IPS-18a (cell line): ENCODE measurements around the gene FLT1.

Experiments
- H3K27ac ChIP-seq: one replicate; pipeline ENCODE4 v1.5.1; 2013; ENCODE audit warnings: low read length
- H3K27me3 ChIP-seq: one replicate; pipeline ENCODE4 v1.6.1; 2013; ENCODE audit warnings: mild to moderate bottlenecking, low read length; ENCODE audit not compliant: control insufficient read depth, insufficient read depth
- H3K36me3 ChIP-seq: one replicate; pipeline ENCODE4 v1.6.1; 2013; ENCODE audit warnings: low read depth, low read length; ENCODE audit not compliant: control insufficient read depth
- H3K4me1 ChIP-seq: one replicate; pipeline ENCODE4 v1.6.1; 2013; ENCODE audit warnings: low read depth, low read length; ENCODE audit not compliant: control insufficient read depth
- H3K4me3 ChIP-seq: one replicate; pipeline ENCODE4 v1.5.1; 2013; ENCODE audit warnings: low read length
- H3K9ac ChIP-seq: one replicate; pipeline ENCODE4 v1.6.1; 2013; ENCODE audit warnings: mild to moderate bottlenecking, low read length, moderate library complexity
- H3K9me3 ChIP-seq: one replicate; pipeline ENCODE4 v1.6.1; 2013; ENCODE audit warnings: low read depth, low read length; ENCODE audit not compliant: control insufficient read depth

FLT1 gene

DNA sequence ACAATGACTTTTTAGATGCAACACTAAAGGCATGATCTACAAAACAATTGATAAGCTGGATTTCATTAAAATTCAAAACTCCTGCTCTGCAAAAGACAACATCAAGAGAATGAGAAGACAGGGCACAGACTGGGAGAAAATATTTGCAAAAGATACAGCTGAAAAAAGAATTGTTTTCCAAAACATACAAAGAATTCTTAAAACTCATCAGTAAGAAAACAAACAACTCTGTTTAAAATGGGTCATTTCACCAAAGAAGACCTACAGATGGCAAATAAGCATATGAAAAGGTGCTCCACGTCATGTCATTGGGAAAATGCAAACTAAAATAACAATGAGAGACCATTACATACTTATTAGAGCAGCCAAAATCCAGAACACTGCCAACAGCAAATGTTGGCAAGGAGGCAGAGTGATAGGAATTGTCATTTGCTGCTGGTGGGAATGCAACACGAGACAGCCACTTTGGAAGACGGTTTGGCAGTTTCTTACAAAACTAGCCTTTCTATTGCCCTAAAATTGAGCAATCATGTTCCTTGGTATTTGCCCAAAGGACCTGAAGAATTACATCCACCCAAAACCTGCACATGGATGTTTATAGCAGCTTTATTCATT, 39.2 kb downstream of the FLT1 start:
- Histone ChIP-seq H3K36me3 (peaks cover 48% of the 10 kb centered on the region), H3K4me3 (no peak overlapping the region), H3K27me3 (no peaks in the 10 kb centered on the region), H3K9me3 (no peaks in the 10 kb centered on the region), H3K27ac (peak overlapping the region; percentile 19), H3K9ac (no peak overlapping the region), H3K4me1 (peaks cover 39% of the 10 kb centered on the region)

DNA sequence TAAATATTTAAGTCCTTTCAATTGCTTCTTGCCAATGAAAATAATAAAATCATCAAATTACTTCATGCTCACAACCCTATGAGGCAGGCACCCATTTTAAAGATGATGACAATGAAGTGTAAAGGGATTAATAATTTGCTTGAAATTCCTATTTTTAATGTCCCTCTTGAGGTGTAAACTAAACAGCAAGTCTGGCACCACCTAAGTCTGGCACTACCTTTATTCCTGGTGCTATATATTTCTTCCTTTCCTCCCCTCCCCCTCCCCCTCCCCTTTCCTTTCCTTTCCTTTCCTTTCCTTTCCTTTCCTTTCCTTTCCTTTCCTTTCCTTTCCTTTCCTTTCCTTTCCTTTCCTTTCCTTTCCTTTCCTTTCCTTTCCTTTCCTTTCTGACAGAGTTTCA, 42.2 kb downstream of the FLT1 start:
- Histone ChIP-seq H3K36me3 (peaks cover 48% of the 10 kb centered on the region), H3K9ac (no peak overlapping the region), H3K4me1 (peaks cover 40% of the 10 kb centered on the region), H3K27me3 (no peaks in the 10 kb centered on the region), H3K27ac (no peak overlapping the region), H3K9me3 (peaks cover 16% of the 10 kb centered on the region), H3K4me3 (no peak overlapping the region)

DNA sequence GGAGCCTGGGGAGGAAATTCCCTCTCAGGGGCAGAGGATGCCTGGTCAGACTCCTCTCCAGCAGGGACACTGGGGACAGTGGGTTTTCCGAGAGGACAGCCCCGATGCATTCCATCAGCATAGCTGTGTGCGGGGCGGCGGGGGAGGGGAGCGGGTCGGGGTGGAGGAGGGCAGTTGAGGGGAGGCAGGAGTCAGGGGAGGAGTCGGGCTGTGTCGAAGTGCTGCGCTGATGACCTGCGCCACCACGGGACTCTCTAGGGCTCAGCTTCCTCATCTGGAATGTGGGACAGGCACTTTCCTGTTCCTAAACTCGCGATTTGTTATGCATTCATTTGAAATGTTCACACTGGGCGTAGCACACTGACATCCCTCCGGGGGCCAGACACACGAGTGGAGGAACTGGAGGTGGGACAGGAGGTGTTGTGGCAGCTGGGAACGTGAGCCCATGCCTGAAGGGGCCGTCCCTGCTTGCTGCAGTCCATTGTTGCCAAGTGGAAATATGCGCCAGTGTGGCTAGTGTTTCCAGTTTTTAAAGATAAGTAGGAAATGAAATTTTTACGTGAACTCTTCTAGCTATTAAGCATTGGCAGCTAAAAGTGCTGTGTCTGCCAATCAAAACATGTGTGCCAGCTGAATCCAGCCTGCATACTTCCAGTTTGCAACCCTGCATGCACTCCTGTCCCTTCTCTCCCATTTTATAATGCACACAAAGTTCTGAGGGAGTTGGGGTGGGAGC, 43.3 kb downstream of the FLT1 start:
- H3K4me1 ChIP-seq, result peaks cover 33% of the 10 kb centered on the region
- no peak overlapping the region for H3K9ac ChIP-seq
- peaks cover 46% of the 10 kb centered on the region for H3K36me3 ChIP-seq
- no peak overlapping the region for H3K4me3 ChIP-seq
- no peak overlapping the region for H3K27ac ChIP-seq
- no peaks in the 10 kb centered on the region for H3K27me3 ChIP-seq
- H3K9me3 ChIP-seq, result peaks cover 18% of the 10 kb centered on the region

DNA sequence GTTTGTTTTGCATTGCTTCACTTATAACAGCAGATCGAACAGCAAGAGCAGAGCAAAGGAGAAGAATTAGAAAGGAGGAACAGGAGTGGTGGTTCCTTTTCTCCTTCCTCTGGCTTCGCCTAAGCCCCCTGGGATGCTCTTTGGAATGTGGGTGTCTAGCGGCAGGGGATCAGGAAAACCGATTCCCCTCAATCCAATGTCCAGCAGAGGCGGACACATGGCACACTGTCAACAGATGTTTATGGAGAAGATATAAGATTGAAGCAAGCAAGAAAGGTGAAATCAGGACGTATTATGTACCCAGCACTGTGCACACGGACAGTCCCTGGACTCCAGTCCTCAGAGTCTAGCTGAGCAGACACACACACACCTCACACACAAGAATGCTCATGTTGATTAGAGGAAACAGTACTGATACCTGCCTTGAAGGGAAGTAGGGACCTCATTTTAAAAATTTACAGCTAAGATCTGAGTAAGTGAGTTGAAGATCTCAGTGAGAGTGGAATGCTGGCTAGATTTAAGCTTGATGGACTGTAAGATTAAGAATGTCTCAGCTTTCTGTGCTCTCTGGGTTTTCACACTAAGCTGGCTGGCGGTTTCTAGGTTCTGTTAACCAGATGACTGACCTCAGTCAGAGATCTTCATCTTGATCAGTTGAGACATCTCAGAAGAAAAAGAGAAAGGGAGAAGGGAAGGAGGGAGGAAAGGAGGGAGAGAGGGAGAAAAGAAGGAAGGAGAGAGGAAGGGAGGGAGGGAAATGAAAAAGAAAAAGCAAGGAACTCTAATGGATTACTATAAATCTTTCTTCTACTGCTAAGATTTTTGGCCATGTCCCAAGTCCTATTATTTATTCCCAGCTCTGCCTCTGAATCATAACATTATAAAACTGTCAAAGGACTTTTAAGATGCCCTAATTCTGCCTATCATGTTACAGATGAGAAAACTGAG, 44.8 kb downstream of the FLT1 start:
- H3K36me3 ChIP-seq, result peaks cover 55% of the 10 kb centered on the region
- H3K4me1 ChIP-seq, result peaks cover 24% of the 10 kb centered on the region
- H3K27me3 ChIP-seq, result no peaks in the 10 kb centered on the region
- H3K9me3 ChIP-seq, result peaks cover 24% of the 10 kb centered on the region
- H3K9ac ChIP-seq, result no peak overlapping the region
- H3K4me3 ChIP-seq, result no peak overlapping the region
- peak overlapping the region; percentile 16 for H3K27ac ChIP-seq

DNA sequence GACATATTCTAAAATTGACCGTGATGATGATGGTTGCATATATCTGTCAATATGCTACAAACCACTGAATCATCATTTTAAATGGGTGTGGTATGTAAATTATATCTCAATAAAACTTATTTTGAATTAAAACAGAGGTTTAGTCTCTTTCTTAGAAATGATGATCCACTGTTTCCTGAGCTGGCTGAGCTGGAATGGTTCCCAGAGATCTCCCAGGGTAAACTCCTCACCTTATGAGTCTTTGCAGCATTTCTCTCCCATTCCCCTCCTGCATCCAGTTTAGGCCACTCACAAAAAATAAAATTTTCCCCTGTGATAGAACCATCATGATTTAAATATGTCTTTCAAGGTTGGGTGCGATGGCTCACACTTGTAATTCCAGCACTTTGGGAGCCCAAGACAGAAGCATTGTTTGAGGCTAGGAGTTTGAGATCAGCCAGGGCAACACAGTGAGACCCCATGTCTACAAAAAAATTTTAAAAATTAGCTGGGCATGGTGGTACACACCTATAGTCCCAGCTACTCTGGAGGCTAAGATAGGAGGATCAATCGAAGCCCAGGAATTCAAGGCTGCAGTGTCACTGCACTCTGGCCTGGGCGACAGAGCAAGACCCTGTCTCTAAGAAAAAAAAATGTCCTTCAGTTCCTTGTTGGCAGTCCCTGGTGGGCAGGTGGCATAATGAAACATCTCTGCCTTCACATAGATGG, 46.1 kb downstream of the FLT1 start:
- H3K27ac ChIP-seq, result no peak overlapping the region
- no peaks in the 10 kb centered on the region for H3K27me3 ChIP-seq
- no peak overlapping the region for H3K9ac ChIP-seq
- H3K4me3 ChIP-seq, result no peak overlapping the region
- H3K4me1 ChIP-seq, result peaks cover 19% of the 10 kb centered on the region
- peaks cover 48% of the 10 kb centered on the region for H3K36me3 ChIP-seq
- H3K9me3 ChIP-seq, result peaks cover 24% of the 10 kb centered on the region

DNA sequence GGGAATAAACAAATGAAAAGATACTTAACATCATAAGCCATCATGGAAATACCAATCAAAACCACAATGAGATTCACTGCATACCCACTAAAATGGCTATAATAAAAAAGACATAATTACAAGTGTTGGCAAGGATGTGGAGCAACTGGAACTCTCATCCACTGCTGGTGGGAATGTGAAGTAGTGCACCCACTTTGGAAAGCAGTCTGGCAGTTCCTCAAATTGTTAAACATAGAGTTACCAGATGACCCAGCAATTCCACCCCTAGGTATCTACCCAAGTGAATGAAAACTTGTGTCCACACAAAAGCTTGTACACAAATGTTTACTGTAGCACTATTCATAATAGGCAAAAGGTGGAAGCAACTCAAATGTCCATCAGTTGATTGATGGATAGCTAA, 46.9 kb downstream of the FLT1 start:
- peaks cover 24% of the 10 kb centered on the region for H3K9me3 ChIP-seq
- peaks cover 16% of the 10 kb centered on the region for H3K4me1 ChIP-seq
- no peaks in the 10 kb centered on the region for H3K27me3 ChIP-seq
- H3K9ac ChIP-seq, result no peak overlapping the region
- H3K36me3 ChIP-seq, result peaks cover 42% of the 10 kb centered on the region
- no peak overlapping the region for H3K4me3 ChIP-seq
- H3K27ac ChIP-seq, result no peak overlapping the region

DNA sequence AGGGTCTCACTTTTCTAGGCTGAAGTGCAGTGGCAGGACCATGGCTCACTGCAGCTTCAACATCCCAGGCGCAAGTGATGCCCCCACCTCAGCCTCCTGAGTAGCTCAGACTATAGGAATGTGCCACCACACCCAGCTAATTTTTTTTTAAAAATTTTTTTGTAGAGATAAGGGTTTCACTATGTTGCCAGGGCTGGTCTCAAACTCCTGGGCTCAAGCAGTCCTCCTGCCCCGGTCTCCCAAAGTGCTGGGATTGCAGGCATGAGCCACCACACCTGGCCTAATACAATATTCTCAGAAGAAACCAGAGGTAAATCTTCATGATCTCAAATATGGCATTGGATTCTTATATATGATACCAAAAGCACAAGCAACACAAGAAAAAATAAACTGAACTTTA, 47.7 kb downstream of the FLT1 start:
- H3K36me3 ChIP-seq, result peaks cover 43% of the 10 kb centered on the region
- H3K27ac ChIP-seq, result no peak overlapping the region
- no peak overlapping the region for H3K4me3 ChIP-seq
- H3K9ac ChIP-seq, result no peak overlapping the region
- no peaks in the 10 kb centered on the region for H3K27me3 ChIP-seq
- peaks cover 24% of the 10 kb centered on the region for H3K9me3 ChIP-seq
- H3K4me1 ChIP-seq, result peaks cover 14% of the 10 kb centered on the region

DNA sequence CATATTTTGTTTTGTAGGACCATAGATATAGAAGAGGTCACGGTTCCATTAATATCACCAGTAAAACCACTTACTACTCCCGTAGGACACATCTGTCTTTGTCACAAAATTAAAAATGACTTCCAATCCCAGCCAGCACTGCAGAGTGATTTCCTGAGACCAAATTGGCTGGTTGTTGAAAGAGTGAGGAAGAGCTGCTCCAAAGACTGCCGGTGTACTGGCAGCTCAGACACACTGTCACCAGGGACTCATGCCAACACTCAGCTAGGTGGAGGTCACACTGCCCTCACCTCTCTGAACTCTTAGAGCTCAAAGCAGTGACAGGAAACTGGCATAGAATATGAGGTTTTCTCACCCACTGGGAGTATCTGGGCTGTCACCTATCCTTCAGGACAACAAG, 52.1 kb downstream of the FLT1 start:
- Histone ChIP-seq H3K4me3 (no peak overlapping the region), H3K4me1 (peaks cover 33% of the 10 kb centered on the region), H3K27ac (peak overlapping the region; percentile 30), H3K27me3 (no peaks in the 10 kb centered on the region), H3K9ac (no peak overlapping the region), H3K36me3 (peaks cover 17% of the 10 kb centered on the region), H3K9me3 (peaks cover 9% of the 10 kb centered on the region)

DNA sequence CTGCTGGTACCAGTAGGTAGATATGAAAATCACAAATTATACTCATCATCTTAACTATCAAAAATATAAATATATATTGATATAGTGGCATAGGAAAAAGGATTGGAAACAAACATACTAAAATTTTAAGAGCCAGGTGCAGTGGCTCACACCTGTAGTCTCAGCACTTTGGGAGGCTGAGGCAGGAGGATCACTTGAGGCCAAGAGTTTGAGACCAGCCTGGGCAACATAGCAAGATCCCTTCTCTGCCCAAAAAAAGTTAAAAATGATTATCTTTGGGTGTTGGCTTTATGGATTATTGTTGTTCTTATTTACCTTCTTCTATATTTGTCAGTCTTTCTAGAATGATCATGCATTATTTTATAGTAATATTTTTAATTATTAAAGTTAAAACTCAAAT, 53.4 kb downstream of the FLT1 start:
- peaks cover 28% of the 10 kb centered on the region for H3K36me3 ChIP-seq
- H3K27ac ChIP-seq, result no peak overlapping the region
- peaks cover 43% of the 10 kb centered on the region for H3K4me1 ChIP-seq
- no peaks in the 10 kb centered on the region for H3K27me3 ChIP-seq
- H3K9me3 ChIP-seq, result peaks cover 4% of the 10 kb centered on the region
- no peak overlapping the region for H3K4me3 ChIP-seq
- H3K9ac ChIP-seq, result no peak overlapping the region

DNA sequence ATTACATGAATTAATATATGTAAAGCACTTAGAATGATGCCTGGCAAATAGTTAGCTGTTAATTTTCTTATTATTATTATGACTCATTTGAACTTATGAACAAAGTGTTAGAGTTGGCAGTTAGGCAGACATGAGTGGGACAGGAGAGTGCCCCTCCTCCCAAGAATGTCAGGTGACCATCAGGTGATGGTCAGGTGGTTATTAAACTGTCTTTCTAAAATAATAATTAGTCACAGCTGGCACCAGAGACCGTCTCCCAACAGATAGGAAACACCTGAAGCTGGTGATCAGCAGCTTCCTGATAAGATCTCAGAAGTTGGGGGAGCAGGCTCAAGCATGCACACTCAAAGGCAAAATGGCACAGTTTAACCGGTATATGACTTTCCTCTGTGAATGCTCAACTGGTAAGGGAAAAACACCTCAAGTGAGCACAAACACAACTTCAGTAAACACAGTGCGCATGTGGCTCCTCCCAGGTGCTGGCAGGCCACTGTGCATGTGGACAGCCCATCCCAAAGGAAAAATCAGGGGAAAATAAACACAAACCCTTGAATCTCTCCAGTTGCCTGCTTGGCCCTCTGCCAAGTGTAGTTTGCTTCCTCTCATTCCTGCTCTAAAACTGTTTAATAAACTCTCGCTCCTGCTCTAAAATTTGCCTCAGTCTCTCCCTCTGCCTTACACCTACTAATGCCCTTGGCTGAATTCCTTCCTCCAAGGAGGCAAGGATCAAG, 54.0 kb downstream of the FLT1 start:
- H3K36me3 ChIP-seq, result peaks cover 24% of the 10 kb centered on the region
- H3K4me3 ChIP-seq, result no peak overlapping the region
- no peak overlapping the region for H3K9ac ChIP-seq
- peaks cover 43% of the 10 kb centered on the region for H3K4me1 ChIP-seq
- H3K27ac ChIP-seq, result no peak overlapping the region
- no peaks in the 10 kb centered on the region for H3K9me3 ChIP-seq
- H3K27me3 ChIP-seq, result no peaks in the 10 kb centered on the region
